Fibroblast of lung (primary cell): ENCODE data around the gene LAP3. TPM values are rescaled to one million over a fixed set of nuclear protein-coding genes. Genes with fewer than 3 reads are reported as not detected.

Source experiments
- DNase-seq, 2 donors: peaks; one replicate each; pipeline versions ENCODE4 v3.0.0 to v3.0.0-alpha.2; 2010; ENCODE audit warnings: low read depth in 2 of 2
- H2AFZ ChIP-seq: 2 replicates; pipeline ENCODE4 v1.5.1; 2012; ENCODE audit warnings: low read length, control low read depth, inconsistent platforms
- H3K27ac ChIP-seq: 2 replicates; pipeline ENCODE4 v1.5.1; 2011; ENCODE audit warnings: low read length, control low read depth; ENCODE audit not compliant: insufficient read depth
- H3K27me3 ChIP-seq: 2 replicates; pipeline ENCODE4 v1.5.1; 2011; ENCODE audit warnings: mild to moderate bottlenecking, low read length; ENCODE audit not compliant: control insufficient read depth, insufficient read depth
- H3K36me3 ChIP-seq: 2 replicates; pipeline ENCODE4 v1.5.1; 2011; ENCODE audit warnings: low read length; ENCODE audit not compliant: control insufficient read depth, insufficient read depth
- H3K4me1 ChIP-seq: 2 replicates; pipeline ENCODE4 v1.5.1; 2011; ENCODE audit warnings: low read length; ENCODE audit not compliant: control insufficient read depth, insufficient read depth; ENCODE audit errors: extremely low read depth
- H3K4me2 ChIP-seq: 2 replicates; pipeline ENCODE4 v1.5.1; 2011; ENCODE audit warnings: low read length, control low read depth; ENCODE audit not compliant: insufficient read depth; ENCODE audit errors: extremely low read depth
- H3K4me3 ChIP-seq, 4 experiments: fragments of 200-600 bp in 1 of 4; sonication (generic) in 1 of 4; replicated peaks in 1 of 4; 2 replicates each; pipeline ENCODE4 v1.5.1; 2011 to 2016; ENCODE audit warnings: low read length in 4 of 4, low read depth in 3 of 4, mild to moderate bottlenecking in 3 of 4, control low read depth in 2 of 4, inconsistent platforms in 1 of 4, mixed read lengths in 1 of 4; ENCODE audit not compliant: insufficient read depth in 1 of 4; ENCODE audit errors: control extremely low read depth in 1 of 4
- H3K79me2 ChIP-seq: 2 replicates; pipeline ENCODE4 v1.5.1; 2012; ENCODE audit warnings: mild to moderate bottlenecking, low read length, inconsistent platforms; ENCODE audit not compliant: control insufficient read depth, insufficient read depth
- H3K9ac ChIP-seq: 2 replicates; pipeline ENCODE4 v1.5.1; 2011; ENCODE audit warnings: mild to moderate bottlenecking, low read length, control low read depth; ENCODE audit not compliant: insufficient read depth
- H3K9me3 ChIP-seq: 2 replicates; pipeline ENCODE4 v1.5.1; 2012; ENCODE audit warnings: low read depth, low read length; ENCODE audit not compliant: control insufficient read depth, insufficient read depth
- H4K20me1 ChIP-seq: 2 replicates; pipeline ENCODE4 v1.5.1; 2011; ENCODE audit warnings: low read length; ENCODE audit not compliant: control insufficient read depth, insufficient read depth; ENCODE audit errors: extremely low read depth
- EZH2 ChIP-seq: IDR thresholded peaks from 2 replicates; pipeline ENCODE4 v1.5.1; 2012; ENCODE audit warnings: low read length, control low read depth, mild to moderate bottlenecking; ENCODE audit errors: missing control alignments
- polyA plus RNA-seq, 2 donors: library from polyadenylated mRNA; depleted of rRNA in 1 of 2; stranded (reverse) in 1 of 2; unstranded in 1 of 2; fragments of >200 nt; gene quantifications; 2 replicates each; pipeline ENCODE4 v1.2.1, GENCODE V29; 2011 to 2012; ENCODE audit warnings: missing spikeins in 1 of 2
- total RNA-seq: library from RNA; depleted of rRNA; stranded (reverse); fragments of >200 nt; gene quantifications from 2 replicates; pipeline ENCODE4 v1.2.1, GENCODE V29; 2014
- TF ChIP-seq, protein P1 (sequence below), 2 donors: IDR thresholded peaks in 1 of 2; conservative IDR thresholded peaks in 1 of 2; 1 replicate in 1 of 2; 2 replicates in 1 of 2; pipeline ENCODE4 v1.5.1; 2011 to 2012; ENCODE audit warnings: low read length in 2 of 2, control low read depth in 1 of 2, inconsistent platforms in 1 of 2, low read depth in 1 of 2, mild to moderate bottlenecking in 1 of 2

Gene LAP3
- total and polyA plus RNA-seq, 2 donors (not counting 1 experiment from before 2014, with no cell fraction given): 80.8 to 116 TPM

DNA sequence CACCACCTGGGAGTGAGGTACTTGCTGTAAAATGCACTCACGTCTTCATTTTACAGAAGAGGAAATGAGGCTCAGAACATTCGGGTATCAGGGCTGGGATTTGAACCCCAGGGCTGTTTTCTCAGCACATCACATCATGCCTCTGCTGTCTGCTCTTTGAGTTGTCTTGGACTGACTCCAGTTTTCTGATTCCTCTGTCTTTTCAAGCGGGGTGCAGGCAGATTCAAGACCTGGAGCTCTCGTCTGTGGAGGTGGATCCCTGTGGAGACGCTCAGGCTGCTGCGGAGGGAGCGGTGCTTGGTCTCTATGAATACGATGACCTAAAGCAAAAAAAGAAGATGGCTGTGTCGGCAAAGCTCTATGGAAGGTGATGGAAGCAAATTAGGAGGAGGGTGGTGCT is 6.3 kb downstream of the LAP3 start:
- no peak overlapping the region for H3K4me2 ChIP-seq
- DNase-seq: no peak
- no peak overlapping the region for H3K4me3 ChIP-seq
- H3K79me2 ChIP-seq: peaks cover 8% of the 10 kb centered on the region
- no peak overlapping the region for H2AFZ ChIP-seq
- no peaks in the 10 kb centered on the region for H3K9me3 ChIP-seq
- peaks cover 8% of the 10 kb centered on the region for H3K36me3 ChIP-seq
- TF ChIP-seq, protein P1, sequence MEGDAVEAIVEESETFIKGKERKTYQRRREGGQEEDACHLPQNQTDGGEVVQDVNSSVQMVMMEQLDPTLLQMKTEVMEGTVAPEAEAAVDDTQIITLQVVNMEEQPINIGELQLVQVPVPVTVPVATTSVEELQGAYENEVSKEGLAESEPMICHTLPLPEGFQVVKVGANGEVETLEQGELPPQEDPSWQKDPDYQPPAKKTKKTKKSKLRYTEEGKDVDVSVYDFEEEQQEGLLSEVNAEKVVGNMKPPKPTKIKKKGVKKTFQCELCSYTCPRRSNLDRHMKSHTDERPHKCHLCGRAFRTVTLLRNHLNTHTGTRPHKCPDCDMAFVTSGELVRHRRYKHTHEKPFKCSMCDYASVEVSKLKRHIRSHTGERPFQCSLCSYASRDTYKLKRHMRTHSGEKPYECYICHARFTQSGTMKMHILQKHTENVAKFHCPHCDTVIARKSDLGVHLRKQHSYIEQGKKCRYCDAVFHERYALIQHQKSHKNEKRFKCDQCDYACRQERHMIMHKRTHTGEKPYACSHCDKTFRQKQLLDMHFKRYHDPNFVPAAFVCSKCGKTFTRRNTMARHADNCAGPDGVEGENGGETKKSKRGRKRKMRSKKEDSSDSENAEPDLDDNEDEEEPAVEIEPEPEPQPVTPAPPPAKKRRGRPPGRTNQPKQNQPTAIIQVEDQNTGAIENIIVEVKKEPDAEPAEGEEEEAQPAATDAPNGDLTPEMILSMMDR (conservative IDR thresholded peaks at IDR 0.05 in 1 of 2, IDR thresholded peaks at IDR 0.05 in 1 of 2; ENCODE audit: low read depth in 1 of 2, low read length in 2 of 2): no peak
- TF ChIP-seq EZH2: no peak
- H3K27me3 ChIP-seq: no peaks in the 10 kb centered on the region
- H3K27ac ChIP-seq: no peak overlapping the region
- H3K4me1 ChIP-seq: peaks cover 2% of the 10 kb centered on the region
- H4K20me1 ChIP-seq: no peaks in the 10 kb centered on the region
- H3K9ac ChIP-seq: no peak overlapping the region

DNA sequence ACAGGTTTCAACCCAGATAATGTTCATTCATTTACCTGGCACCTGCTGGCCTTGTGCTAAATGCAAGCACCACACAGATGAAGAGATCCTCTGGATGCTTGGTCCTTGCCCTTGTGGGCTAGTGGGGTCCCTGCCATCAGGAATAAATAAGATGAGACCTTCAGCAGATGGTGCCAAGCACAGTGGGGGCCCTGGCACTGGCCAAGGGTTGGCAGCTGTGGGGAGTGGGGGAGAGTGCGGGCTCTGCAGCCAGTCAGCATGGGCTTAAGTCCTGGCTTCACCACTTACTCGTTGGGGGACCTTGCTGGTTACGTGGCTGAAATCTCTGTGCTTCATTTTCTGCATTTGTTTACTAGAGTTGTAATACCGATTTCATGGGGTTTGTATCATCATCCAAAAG is 6.9 kb downstream of the LAP3 start:
- DNase-seq: no peak
- Histone ChIP-seq H3K4me1 (no peaks in the 10 kb centered on the region), H4K20me1 (no peaks in the 10 kb centered on the region), H3K9me3 (no peaks in the 10 kb centered on the region), H3K9ac (no peak overlapping the region), H3K36me3 (peaks cover 8% of the 10 kb centered on the region), H3K79me2 (peaks cover 3% of the 10 kb centered on the region), H2AFZ (no peak overlapping the region), H3K4me3 (no peak overlapping the region), H3K27me3 (no peaks in the 10 kb centered on the region), H3K4me2 (no peak overlapping the region), H3K27ac (no peak overlapping the region)
- no peak for TF ChIP-seq EZH2
- TF ChIP-seq, protein P1 (conservative IDR thresholded peaks at IDR 0.05 in 1 of 2, IDR thresholded peaks at IDR 0.05 in 1 of 2; ENCODE audit: low read depth in 1 of 2, low read length in 2 of 2): no peak

- Histone ChIP-seq H3K4me2 (no peak overlapping the region), H3K9ac (no peak overlapping the region), H2AFZ (no peak overlapping the region), H3K4me1 (no peaks in the 10 kb centered on the region), H3K36me3 (peaks cover 8% of the 10 kb centered on the region), H4K20me1 (no peaks in the 10 kb centered on the region), H3K79me2 (no peaks in the 10 kb centered on the region), H3K4me3 (no peak overlapping the region), H3K27ac (no peak overlapping the region), H3K9me3 (no peaks in the 10 kb centered on the region), H3K27me3 (no peaks in the 10 kb centered on the region)
- TF ChIP-seq, protein P1 (conservative IDR thresholded peaks at IDR 0.05 in 1 of 2, IDR thresholded peaks at IDR 0.05 in 1 of 2; ENCODE audit: low read depth in 1 of 2, low read length in 2 of 2): no peak
- no peak for TF ChIP-seq EZH2
- DNase-seq: no peak
Observed at GRCh38 chr4:17584521-17585213, 7.7 kb downstream of the LAP3 start.
